DMS 273 treated with DMSO at 0.1 percent for 48 hours (cell line): Measurements from ENCODE around the gene CMTM2.

Experiments used
- DNase-seq: peaks from one replicate; lab custom pipeline; 2025; lab: John Stamatoyannopoulos, UW

CMTM2 gene, protein sequence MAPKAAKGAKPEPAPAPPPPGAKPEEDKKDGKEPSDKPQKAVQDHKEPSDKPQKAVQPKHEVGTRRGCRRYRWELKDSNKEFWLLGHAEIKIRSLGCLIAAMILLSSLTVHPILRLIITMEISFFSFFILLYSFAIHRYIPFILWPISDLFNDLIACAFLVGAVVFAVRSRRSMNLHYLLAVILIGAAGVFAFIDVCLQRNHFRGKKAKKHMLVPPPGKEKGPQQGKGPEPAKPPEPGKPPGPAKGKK

GRCh38 chr16:66578651-66579531 lies at the start of gene CMTM2:
Gene CMTM2 (plus strand): TSS chr16:66579463. CDS start chr16:66579608, 145 bp downstream.
- no peak for DNase-seq

- no peak for DNase-seq
Measured at GRCh38 chr16:66529475-66529874, 49.8 kb upstream of the CMTM2 start.

DNA sequence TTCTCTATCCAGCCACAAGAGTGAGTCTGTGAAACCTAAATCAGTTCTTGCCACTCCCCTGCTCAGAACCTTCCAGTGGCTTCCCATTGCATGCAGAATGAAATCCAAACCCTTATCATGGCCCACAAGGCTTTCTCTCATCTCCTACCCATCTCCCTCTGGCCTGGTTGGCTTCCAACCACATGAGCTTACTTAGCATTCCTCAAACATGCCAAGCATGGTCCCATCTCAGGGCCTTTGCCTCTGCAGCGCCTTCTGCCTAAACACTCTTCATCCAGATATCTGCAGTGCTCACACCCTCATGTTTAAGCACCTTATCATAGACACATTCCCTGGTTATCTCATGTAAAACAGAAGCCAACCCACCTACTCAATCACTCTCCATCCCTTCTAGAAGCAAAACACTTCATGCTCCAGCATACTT lies 44.9 kb upstream of the CMTM2 start:
- no peak for DNase-seq

DNA sequence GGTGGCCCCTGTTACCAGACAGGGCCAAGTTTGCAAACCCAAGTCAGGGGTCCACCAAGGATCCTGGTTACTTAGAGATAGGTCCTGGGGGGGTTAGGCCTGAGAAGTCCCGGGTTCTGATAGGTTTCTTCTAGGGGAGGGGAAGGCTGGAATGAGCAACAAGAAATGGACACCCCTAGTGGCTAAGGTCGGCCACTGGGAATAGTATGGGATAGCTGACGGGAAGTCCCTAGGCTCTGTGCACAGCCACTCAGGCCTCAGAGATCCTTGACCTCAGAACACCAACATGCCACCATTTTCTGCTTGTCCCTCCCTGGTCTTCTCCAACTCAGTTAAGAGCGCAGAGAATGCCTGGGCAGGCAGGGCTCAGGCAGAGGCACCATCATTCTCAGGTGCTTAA lies 42.7 kb upstream of the CMTM2 start:
- DNase-seq: no peak

GRCh38 chr16:66537236-66537635 lies 42.0 kb upstream of the CMTM2 start:
- no peak for DNase-seq

DNA sequence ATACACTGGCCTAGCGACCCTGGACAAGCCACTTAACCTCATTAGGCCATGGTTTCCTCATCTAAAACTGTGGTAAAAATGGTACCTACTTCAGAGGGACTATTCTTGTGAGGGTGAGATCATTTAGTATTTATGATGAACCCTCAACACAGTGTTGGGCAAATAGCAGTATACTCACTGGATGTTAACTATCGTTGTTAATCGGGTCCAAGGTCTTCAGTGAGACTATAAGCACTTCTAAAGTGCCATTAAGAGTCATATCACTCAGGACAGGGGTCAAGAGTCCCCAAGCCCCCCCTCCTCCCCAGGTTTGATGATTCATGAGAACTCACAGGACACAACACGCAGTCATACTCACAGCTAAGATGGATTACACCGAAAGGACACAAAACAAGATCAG lies 40.4 kb upstream of the CMTM2 start:
- DNase-seq: no peak

DNA sequence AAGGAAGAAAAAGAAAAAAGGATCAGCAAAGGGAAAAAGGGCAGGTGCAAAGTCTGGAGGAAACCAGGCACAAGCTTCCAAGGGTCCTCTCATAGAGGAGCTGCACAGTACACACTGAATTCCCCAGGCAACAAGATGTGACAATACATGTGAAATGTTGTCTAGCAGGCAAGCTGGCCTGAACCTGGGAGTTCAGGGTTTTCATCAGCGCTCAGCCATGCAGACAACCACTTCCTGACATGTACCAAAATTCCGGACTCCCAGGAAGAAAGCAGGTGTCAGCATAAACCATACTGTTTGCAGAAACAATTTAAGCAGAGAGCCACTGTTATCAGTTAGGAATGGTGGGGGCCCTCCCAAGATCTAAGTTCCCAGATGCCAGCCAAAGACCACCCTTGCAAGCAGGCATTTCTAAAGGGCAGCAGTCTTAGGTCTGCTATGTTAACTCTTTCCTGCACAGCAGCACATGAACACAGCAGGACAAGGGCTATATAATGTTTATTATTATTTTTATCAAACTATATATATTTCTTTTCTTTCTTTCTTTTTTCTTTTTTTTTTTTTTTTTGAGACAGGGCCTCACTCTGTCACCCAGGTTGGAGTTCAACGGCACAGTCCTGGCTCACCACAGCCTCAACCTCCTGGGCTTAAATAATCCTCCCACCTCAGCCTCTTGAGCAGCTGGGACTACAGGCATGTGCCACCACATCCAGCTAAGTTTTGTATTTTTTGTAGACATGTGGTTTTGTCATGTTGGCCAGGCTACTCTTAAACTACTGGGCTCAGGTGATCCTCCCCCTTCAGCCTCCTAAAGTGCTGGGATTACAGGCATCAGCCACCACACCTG lies 39.4 kb upstream of the CMTM2 start:
- DNase-seq: no peak

- DNase-seq: no peak
Measured at GRCh38 chr16:66541388-66542355, 37.6 kb upstream of the CMTM2 start.

DNA sequence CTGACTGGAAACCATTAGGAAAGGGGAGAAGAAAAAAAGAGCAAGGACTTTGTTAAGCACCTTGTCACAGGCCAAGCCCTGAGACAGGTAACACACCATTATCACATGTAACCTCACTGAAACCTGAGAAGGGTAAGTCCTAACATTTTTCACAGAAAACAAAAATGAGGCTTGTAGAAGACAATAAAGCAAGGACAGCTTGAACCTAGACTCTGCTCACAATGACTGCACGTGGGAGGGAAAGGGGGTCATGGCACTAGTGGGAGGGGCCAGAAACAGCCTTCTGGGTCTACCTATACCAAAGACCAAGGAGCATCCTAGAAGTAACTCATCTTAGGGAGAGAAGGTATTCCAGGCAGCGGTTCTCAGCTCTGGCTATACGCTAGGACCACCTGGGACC lies 36.9 kb upstream of the CMTM2 start:
- no peak for DNase-seq

DNA sequence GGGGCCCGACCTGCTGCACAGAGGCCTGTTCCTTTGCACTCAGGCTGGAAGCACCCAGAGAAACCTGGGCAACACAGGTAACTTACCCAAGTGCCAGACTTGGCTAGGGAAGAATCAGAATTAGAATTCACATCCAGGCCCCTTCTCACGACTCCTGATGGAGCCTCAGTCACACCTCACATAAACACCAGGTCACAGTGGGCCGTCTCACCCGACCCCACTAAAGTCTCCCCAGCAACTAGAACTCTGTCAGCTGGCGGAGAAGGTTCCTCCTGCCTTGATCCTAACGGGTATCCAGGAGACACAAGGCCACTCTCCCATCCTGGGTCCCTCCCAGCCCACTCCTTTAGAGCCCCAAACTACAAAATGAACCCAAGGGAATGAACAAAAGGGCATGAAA lies 35.7 kb upstream of the CMTM2 start:
- DNase-seq: no peak

GRCh38 chr16:66544016-66544757 lies 35.1 kb upstream of the CMTM2 start:
- no peak for DNase-seq

- DNase-seq: no peak
Measured at GRCh38 chr16:66547101-66547989, 31.9 kb upstream of the CMTM2 start.

DNA sequence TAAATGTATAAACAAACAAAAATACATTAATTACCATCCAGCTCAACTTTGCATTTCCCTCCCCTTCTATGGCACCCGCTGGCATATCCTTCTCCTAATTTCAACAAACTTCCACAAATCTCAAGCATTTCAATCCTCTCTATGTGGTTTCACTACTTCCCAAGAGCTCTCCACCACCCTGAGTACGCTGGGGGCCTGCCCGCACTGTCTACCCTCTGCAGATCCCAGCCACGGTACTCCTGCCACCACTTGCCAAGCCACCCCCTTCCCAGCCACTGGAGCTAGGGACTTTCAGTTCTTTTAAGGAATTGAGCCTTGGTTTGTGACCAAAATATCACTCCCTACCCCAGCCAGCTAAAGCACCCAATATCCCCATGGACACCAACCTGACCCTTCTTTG lies 31.2 kb upstream of the CMTM2 start:
- no peak for DNase-seq

DNA sequence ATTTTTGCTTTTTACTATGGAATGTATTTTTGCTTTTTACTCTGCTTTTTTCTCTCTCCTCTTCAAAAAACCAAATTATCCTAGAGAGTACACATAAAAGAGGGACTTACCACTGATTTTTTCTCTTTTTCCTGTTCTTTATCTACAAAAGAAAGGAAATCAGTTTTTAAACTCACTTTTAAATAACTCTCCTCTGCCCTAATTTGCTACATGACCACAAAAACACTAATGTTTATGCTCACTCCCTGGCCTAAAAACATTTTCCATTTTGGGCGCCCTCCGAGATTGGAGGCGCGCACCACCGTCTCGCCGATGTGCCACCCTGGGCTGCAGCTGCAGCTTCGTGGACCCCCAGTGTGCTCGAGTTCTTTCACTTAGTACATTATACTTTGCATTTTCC lies 30.4 kb upstream of the CMTM2 start:
- DNase-seq: no peak

- DNase-seq: no peak
Measured at GRCh38 chr16:66549284-66550131, 29.8 kb upstream of the CMTM2 start, which contains the start of gene TK2. Gene TK2 (minus strand): TSS chr16:66550122. CDS start chr16:66550061, 61 bp downstream.

- DNase-seq: peak; percentile 18
Measured at GRCh38 chr16:66551348-66551759, 27.9 kb upstream of the CMTM2 start.

DNA sequence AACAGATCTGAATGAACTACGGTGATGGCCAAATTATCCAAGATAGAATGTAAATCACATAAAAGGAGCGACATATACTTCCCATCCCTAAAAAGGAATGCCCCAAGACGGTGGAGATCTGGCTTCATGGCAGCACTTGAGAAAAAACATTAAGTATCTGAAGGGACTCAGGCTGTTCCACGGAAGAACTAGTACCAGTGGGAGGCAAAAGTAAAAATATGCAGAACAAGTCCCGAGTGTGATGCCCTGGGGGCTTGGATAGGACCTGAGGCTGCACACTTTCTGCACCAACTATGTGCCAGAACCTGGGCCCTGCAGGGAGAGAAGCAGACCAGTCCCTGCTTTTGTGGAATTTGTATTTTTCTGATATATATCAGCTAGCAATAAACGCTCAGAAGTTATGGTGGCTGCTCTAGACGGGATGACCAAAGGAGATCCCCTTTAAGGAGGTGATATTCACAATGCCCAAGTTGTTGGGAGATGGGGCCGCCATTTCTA lies 27.4 kb upstream of the CMTM2 start:
- no peak for DNase-seq
